IPS DF 4.7 (cell line): ENCODE results near the gene CC2D1A.

Experiments used
- DNase-seq: peaks from one replicate; pipeline ENCODE4 v3.0.0-alpha.2; 2013; ENCODE audit warnings: low spot score; ENCODE audit errors: extremely low read depth

The CC2D1A gene

GRCh38 chr19:13905634-13906520 lies at the start of gene CC2D1A, which contains the start of gene BRME1:
Gene CC2D1A (plus strand): TSS chr19:13906201. CDS start chr19:13906442, 241 bp downstream.
Gene BRME1 (minus strand): TSS chr19:13906117. CDS start chr19:13904892, 1,225 bp downstream.
- no peak for DNase-seq

- DNase-seq = no peak
These were observed 49.5 kb upstream of the CC2D1A start for GRCh38 chr19:13856497-13856896.

- no peak for DNase-seq
These were observed 46.6 kb upstream of the CC2D1A start for GRCh38 chr19:13859361-13859880.

- DNase-seq = no peak
These were observed 45.2 kb upstream of the CC2D1A start for GRCh38 chr19:13860679-13861391.

GRCh38 chr19:13861392-13861713 lies 44.6 kb upstream of the CC2D1A start:
- no peak for DNase-seq

- DNase-seq = no peak
These were observed 44.1 kb upstream of the CC2D1A start for GRCh38 chr19:13861714-13862531.

- DNase-seq = no peak
These were observed 41.8 kb upstream of the CC2D1A start for GRCh38 chr19:13864046-13864666.

- no peak for DNase-seq
These were observed 41.1 kb upstream of the CC2D1A start for GRCh38 chr19:13864667-13865570.

- no peak for DNase-seq
These were observed 40.2 kb upstream of the CC2D1A start for GRCh38 chr19:13865571-13866462.

GRCh38 chr19:13866463-13867046 lies 39.4 kb upstream of the CC2D1A start:
- no peak for DNase-seq

GRCh38 chr19:13868663-13869062 lies 37.3 kb upstream of the CC2D1A start:
- DNase-seq = no peak

GRCh38 chr19:13869281-13869680 lies 36.7 kb upstream of the CC2D1A start:
- DNase-seq = no peak

- DNase-seq = no peak
These were observed 35.1 kb upstream of the CC2D1A start for GRCh38 chr19:13870873-13871272.

- no peak for DNase-seq
These were observed 33.7 kb upstream of the CC2D1A start for GRCh38 chr19:13872339-13872694.

GRCh38 chr19:13872695-13873389 lies 33.2 kb upstream of the CC2D1A start:
- no peak for DNase-seq

- DNase-seq = no peak
These were observed 32.0 kb upstream of the CC2D1A start for GRCh38 chr19:13873834-13874515.

- no peak for DNase-seq
These were observed 30.2 kb upstream of the CC2D1A start for GRCh38 chr19:13875824-13876223.
